Measurements from ENCODE around the gene SPATS2.

SPATS2 gene

GRCh38 chr12:49483619-49484018 lies 116.4 kb downstream of the SPATS2 start:
- Histone ChIP-seq H3K27me3 (ENCODE audit: insufficient read depth, low read depth, severe bottlenecking) (no peaks in the 10 kb centered on the region), H3K36me3 (peaks cover 22% of the 10 kb centered on the region), H3K27ac (no peak overlapping the region), H3K9me3 (ENCODE audit: severe bottlenecking) (no peaks in the 10 kb centered on the region), H3K4me3 (ENCODE audit: low read depth, low read length) (no peak overlapping the region)
- no peak for DNase-seq
- TF ChIP-seq CTCF (IDR thresholded peaks at IDR 0.05; ENCODE audit: low read depth, low read length) = no peak

GRCh38 chr12:49487605-49488004 lies 120.3 kb downstream of the SPATS2 start:
- Histone ChIP-seq H3K27me3 (ENCODE audit: insufficient read depth, low read depth, severe bottlenecking) (no peaks in the 10 kb centered on the region), H3K36me3 (peaks cover 22% of the 10 kb centered on the region), H3K4me3 (ENCODE audit: low read depth, low read length) (no peak overlapping the region), H3K27ac (no peak overlapping the region), H3K9me3 (ENCODE audit: severe bottlenecking) (no peaks in the 10 kb centered on the region)
- TF ChIP-seq CTCF (IDR thresholded peaks at IDR 0.05; ENCODE audit: low read depth, low read length) = no peak
- DNase-seq = no peak

GRCh38 chr12:49489154-49489553 lies 121.9 kb downstream of the SPATS2 start:
- no peak overlapping the region for H3K27ac ChIP-seq
- H3K27me3 ChIP-seq (ENCODE audit: insufficient read depth, low read depth, severe bottlenecking) = no peaks in the 10 kb centered on the region
- no peak for TF ChIP-seq CTCF (IDR thresholded peaks at IDR 0.05; ENCODE audit: low read depth, low read length)
- DNase-seq = no peak
- H3K9me3 ChIP-seq (ENCODE audit: severe bottlenecking) = no peaks in the 10 kb centered on the region
- no peak overlapping the region for H3K4me3 ChIP-seq (ENCODE audit: low read depth, low read length)
- peaks cover 20% of the 10 kb centered on the region; the same call in 1 of the 2 replicates for H3K36me3 ChIP-seq

GRCh38 chr12:49489720-49490119 lies 122.5 kb downstream of the SPATS2 start:
- no peak for TF ChIP-seq CTCF (IDR thresholded peaks at IDR 0.05; ENCODE audit: low read depth, low read length)
- Histone ChIP-seq H3K4me3 (ENCODE audit: low read depth, low read length) (no peak overlapping the region), H3K27ac (no peak overlapping the region), H3K36me3 (peaks cover 16% of the 10 kb centered on the region; the same call in 1 of the 2 replicates), H3K27me3 (ENCODE audit: insufficient read depth, low read depth, severe bottlenecking) (no peaks in the 10 kb centered on the region), H3K9me3 (ENCODE audit: severe bottlenecking) (no peaks in the 10 kb centered on the region)
- DNase-seq = no peak

GRCh38 chr12:49491823-49492222 lies 124.6 kb downstream of the SPATS2 start:
- TF ChIP-seq CTCF (IDR thresholded peaks at IDR 0.05; ENCODE audit: low read depth, low read length) = no peak
- Histone ChIP-seq H3K9me3 (ENCODE audit: severe bottlenecking) (no peaks in the 10 kb centered on the region), H3K4me3 (ENCODE audit: low read depth, low read length) (no peak overlapping the region), H3K27me3 (ENCODE audit: insufficient read depth, low read depth, severe bottlenecking) (no peaks in the 10 kb centered on the region), H3K27ac (no peak overlapping the region), H3K36me3 (peaks cover 2% of the 10 kb centered on the region; the same call in 1 of the 2 replicates)
- no peak for DNase-seq

GRCh38 chr12:49493900-49494299 lies 126.6 kb downstream of the SPATS2 start:
- H3K9me3 ChIP-seq (ENCODE audit: severe bottlenecking) = no peaks in the 10 kb centered on the region
- H3K27ac ChIP-seq = no peak overlapping the region
- no peak overlapping the region for H3K4me3 ChIP-seq (ENCODE audit: low read depth, low read length)
- H3K36me3 ChIP-seq = no peaks in the 10 kb centered on the region; the same call in none of the 2 replicates
- DNase-seq = no peak
- no peak for TF ChIP-seq CTCF (IDR thresholded peaks at IDR 0.05; ENCODE audit: low read depth, low read length)
- H3K27me3 ChIP-seq (ENCODE audit: insufficient read depth, low read depth, severe bottlenecking) = no peaks in the 10 kb centered on the region
